HEK293 (cell line): ENCODE results near the gene TGM6.

Source experiments
- CTCF ChIA-PET: fragments of 350-600 bp; formaldehyde crosslinking; extraction: SDS; loops from one replicate; lab custom pipeline; 2021; ENCODE audit warnings: antibody characterized with exemption; lab: Yijun Ruan, JAX
- POLR2A ChIA-PET: fragments of 300-600 bp; formaldehyde crosslinking; extraction: SDS; loops from one replicate; lab custom pipeline; 2020; ENCODE audit warnings: antibody characterized with exemption, inconsistent platforms; lab: Yijun Ruan, JAX
- H3K27ac ChIP-seq: fragments of 200-500 bp; sonication (Bioruptor generic); 2 replicates; pipeline ENCODE4 v1.5.1; 2014; ENCODE audit warnings: low read depth, low read length, control low read depth, inconsistent platforms; ENCODE audit errors: extremely low read depth
- H3K36me3 ChIP-seq, 2 experiments: fragments of 200-500 bp in 1 of 2; sonication (Bioruptor generic) in 1 of 2; 1 replicate in 1 of 2; 2 replicates in 1 of 2; pipeline ENCODE4 v1.5.1; 2014 to 2017; ENCODE audit warnings: inconsistent platforms in 2 of 2, low read length in 2 of 2; ENCODE audit not compliant: control insufficient read depth in 2 of 2, insufficient read depth in 1 of 2
- H3K4me1 ChIP-seq: fragments of 200-500 bp; sonication (Bioruptor generic); 2 replicates; pipeline ENCODE4 v1.5.1; 2014; ENCODE audit warnings: mild to moderate bottlenecking, low read length, inconsistent platforms; ENCODE audit not compliant: control insufficient read depth, insufficient read depth
- H3K4me3 ChIP-seq: 2 replicates; pipeline ENCODE4 v1.5.1; 2011; ENCODE audit warnings: low read depth, mild to moderate bottlenecking, control low read depth, low read length, moderate library complexity
- H3K9me3 ChIP-seq: fragments of 200-500 bp; sonication (Bioruptor generic); 2 replicates; pipeline ENCODE4 v1.5.1; 2014; ENCODE audit warnings: low read depth, low read length, inconsistent platforms; ENCODE audit not compliant: control insufficient read depth, insufficient read depth
- KLF1 ChIP-seq: fragments of 450-650 bp; formaldehyde crosslinking; IDR thresholded peaks from 2 replicates; pipeline ENCODE4 v1.5.1; 2016; ENCODE audit warnings: missing biosample characterization, missing genetic modification characterization
- KLF16 ChIP-seq: fragments of 450-650 bp; formaldehyde crosslinking; IDR thresholded peaks from 2 replicates; pipeline ENCODE4 v1.5.1; 2017; ENCODE audit warnings: missing biosample characterization, missing genetic modification characterization
- RBAK ChIP-seq: fragments of 450-650 bp; formaldehyde crosslinking; IDR thresholded peaks from 2 replicates; pipeline ENCODE4 v1.5.1; 2016; ENCODE audit warnings: missing biosample characterization, missing genetic modification characterization
- ZBTB44 ChIP-seq: fragments of 450-650 bp; IDR thresholded peaks from 2 replicates; pipeline ENCODE4 v1.5.1; 2018; ENCODE audit warnings: missing biosample characterization, mild to moderate bottlenecking, missing genetic modification characterization
- ZFP37 ChIP-seq: fragments of 450-650 bp; formaldehyde crosslinking; IDR thresholded peaks from 2 replicates; pipeline ENCODE4 v1.5.1; 2016; ENCODE audit warnings: missing biosample characterization, missing genetic modification characterization
- ZNF133 ChIP-seq: fragments of 450-650 bp; formaldehyde crosslinking; IDR thresholded peaks from 2 replicates; pipeline ENCODE4 v1.5.1; 2016; ENCODE audit warnings: missing biosample characterization, missing genetic modification characterization
- ZNF146 ChIP-seq: fragments of 450-650 bp; formaldehyde crosslinking; IDR thresholded peaks from 2 replicates; pipeline ENCODE4 v1.5.1; 2016; ENCODE audit warnings: missing biosample characterization, missing genetic modification characterization
- ZNF155 ChIP-seq: fragments of 450-650 bp; formaldehyde crosslinking; IDR thresholded peaks from 2 replicates; pipeline ENCODE4 v1.5.1; 2016; ENCODE audit warnings: missing biosample characterization, missing genetic modification characterization
- ZNF202 ChIP-seq: fragments of 450-650 bp; formaldehyde crosslinking; IDR thresholded peaks from 2 replicates; pipeline ENCODE4 v1.5.1; 2016; ENCODE audit warnings: missing biosample characterization, missing genetic modification characterization, borderline replicate concordance
- ZNF548 ChIP-seq: fragments of 450-650 bp; formaldehyde crosslinking; IDR thresholded peaks from 2 replicates; pipeline ENCODE4 v1.5.1; 2016; ENCODE audit warnings: missing biosample characterization, missing genetic modification characterization
- ZNF549 ChIP-seq: fragments of 450-650 bp; IDR thresholded peaks from 2 replicates; pipeline ENCODE4 v1.5.1; 2018; ENCODE audit warnings: missing biosample characterization, missing genetic modification characterization, mild to moderate bottlenecking, inconsistent platforms, moderate library complexity
- ZNF600 ChIP-seq: fragments of 450-650 bp; formaldehyde crosslinking; IDR thresholded peaks from 2 replicates; pipeline ENCODE4 v1.5.1; 2016; ENCODE audit warnings: missing biosample characterization, missing genetic modification characterization
- ZNF639 ChIP-seq: fragments of 450-650 bp; formaldehyde crosslinking; IDR thresholded peaks from 2 replicates; pipeline ENCODE4 v1.5.1; 2016; ENCODE audit warnings: missing biosample characterization, missing genetic modification characterization
- ZNF776 ChIP-seq: fragments of 450-650 bp; formaldehyde crosslinking; IDR thresholded peaks from 2 replicates; pipeline ENCODE4 v1.5.0; 2017; ENCODE audit warnings: missing biosample characterization, missing genetic modification characterization, borderline replicate concordance
- ZNF792 ChIP-seq: fragments of 450-650 bp; formaldehyde crosslinking; IDR thresholded peaks from 2 replicates; pipeline ENCODE4 v1.5.1; 2016; ENCODE audit warnings: missing biosample characterization, missing genetic modification characterization
- ZNF843 ChIP-seq: fragments of 450-650 bp; formaldehyde crosslinking; IDR thresholded peaks from 2 replicates; pipeline ENCODE4 v1.5.1; 2016; ENCODE audit warnings: missing biosample characterization, missing genetic modification characterization
- TF ChIP-seq, protein P1 (sequence below): fragments of 450-650 bp; formaldehyde crosslinking; IDR thresholded peaks from 2 replicates; pipeline ENCODE4 v1.5.1; 2017; ENCODE audit warnings: missing biosample characterization, missing genetic modification characterization
- TF ChIP-seq, protein P2 (sequence below): fragments of 450-650 bp; formaldehyde crosslinking; IDR thresholded peaks from 2 replicates; pipeline ENCODE4 v1.5.1; 2016; ENCODE audit warnings: missing biosample characterization, missing genetic modification characterization, borderline replicate concordance
- TF ChIP-seq, protein P3 (sequence below): fragments of 450-650 bp; formaldehyde crosslinking; IDR thresholded peaks from 2 replicates; pipeline ENCODE4 v1.5.1; 2017; ENCODE audit warnings: missing biosample characterization, missing genetic modification characterization

Gene TGM6

DNA sequence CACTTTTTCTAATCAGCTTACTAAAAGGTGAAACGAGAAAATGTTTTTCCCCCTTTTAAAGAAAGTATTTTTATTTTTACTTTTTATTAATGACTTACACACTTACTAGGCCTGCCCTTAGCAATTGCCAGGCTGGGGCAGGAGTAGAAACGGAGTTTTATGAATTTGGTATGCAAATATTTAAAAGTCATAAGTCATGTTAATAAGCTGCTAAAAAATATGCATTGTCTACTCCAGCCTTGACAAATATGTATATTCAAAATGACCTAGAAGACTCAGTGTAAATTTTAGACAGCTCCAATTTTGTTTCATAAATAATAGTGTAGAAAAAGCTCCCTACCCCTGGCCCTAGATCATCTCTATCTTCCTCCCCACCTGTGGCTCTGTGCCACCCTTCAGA lies 17.5 kb upstream of the TGM6 start:
- Histone ChIP-seq H3K36me3 (no peaks in the 10 kb centered on the region), H3K9me3 (peaks cover 2% of the 10 kb centered on the region; the same call in 1 of the 2 replicates), H3K4me3 (no peak overlapping the region), H3K4me1 (no peaks in the 10 kb centered on the region), H3K27ac (no peak overlapping the region)
- TF ChIP-seq ZNF792 (tag by site-specific recombination) (no peak), ZNF639 (no peak), ZNF133 (tag by site-specific recombination) (no peak), KLF1 (tag by site-specific recombination) (no peak), ZNF155 (tag by site-specific recombination) (no peak), ZFP37 (tag by site-specific recombination) (no peak), ZNF549 (no peak), ZBTB44 (tag by site-specific recombination) (no peak), ZNF146 (tag by site-specific recombination) (no peak)
- TF ChIP-seq, protein P1, sequence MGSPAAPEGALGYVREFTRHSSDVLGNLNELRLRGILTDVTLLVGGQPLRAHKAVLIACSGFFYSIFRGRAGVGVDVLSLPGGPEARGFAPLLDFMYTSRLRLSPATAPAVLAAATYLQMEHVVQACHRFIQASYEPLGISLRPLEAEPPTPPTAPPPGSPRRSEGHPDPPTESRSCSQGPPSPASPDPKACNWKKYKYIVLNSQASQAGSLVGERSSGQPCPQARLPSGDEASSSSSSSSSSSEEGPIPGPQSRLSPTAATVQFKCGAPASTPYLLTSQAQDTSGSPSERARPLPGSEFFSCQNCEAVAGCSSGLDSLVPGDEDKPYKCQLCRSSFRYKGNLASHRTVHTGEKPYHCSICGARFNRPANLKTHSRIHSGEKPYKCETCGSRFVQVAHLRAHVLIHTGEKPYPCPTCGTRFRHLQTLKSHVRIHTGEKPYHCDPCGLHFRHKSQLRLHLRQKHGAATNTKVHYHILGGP (tag by site-specific recombination): no peak
- TF ChIP-seq, protein P2, sequence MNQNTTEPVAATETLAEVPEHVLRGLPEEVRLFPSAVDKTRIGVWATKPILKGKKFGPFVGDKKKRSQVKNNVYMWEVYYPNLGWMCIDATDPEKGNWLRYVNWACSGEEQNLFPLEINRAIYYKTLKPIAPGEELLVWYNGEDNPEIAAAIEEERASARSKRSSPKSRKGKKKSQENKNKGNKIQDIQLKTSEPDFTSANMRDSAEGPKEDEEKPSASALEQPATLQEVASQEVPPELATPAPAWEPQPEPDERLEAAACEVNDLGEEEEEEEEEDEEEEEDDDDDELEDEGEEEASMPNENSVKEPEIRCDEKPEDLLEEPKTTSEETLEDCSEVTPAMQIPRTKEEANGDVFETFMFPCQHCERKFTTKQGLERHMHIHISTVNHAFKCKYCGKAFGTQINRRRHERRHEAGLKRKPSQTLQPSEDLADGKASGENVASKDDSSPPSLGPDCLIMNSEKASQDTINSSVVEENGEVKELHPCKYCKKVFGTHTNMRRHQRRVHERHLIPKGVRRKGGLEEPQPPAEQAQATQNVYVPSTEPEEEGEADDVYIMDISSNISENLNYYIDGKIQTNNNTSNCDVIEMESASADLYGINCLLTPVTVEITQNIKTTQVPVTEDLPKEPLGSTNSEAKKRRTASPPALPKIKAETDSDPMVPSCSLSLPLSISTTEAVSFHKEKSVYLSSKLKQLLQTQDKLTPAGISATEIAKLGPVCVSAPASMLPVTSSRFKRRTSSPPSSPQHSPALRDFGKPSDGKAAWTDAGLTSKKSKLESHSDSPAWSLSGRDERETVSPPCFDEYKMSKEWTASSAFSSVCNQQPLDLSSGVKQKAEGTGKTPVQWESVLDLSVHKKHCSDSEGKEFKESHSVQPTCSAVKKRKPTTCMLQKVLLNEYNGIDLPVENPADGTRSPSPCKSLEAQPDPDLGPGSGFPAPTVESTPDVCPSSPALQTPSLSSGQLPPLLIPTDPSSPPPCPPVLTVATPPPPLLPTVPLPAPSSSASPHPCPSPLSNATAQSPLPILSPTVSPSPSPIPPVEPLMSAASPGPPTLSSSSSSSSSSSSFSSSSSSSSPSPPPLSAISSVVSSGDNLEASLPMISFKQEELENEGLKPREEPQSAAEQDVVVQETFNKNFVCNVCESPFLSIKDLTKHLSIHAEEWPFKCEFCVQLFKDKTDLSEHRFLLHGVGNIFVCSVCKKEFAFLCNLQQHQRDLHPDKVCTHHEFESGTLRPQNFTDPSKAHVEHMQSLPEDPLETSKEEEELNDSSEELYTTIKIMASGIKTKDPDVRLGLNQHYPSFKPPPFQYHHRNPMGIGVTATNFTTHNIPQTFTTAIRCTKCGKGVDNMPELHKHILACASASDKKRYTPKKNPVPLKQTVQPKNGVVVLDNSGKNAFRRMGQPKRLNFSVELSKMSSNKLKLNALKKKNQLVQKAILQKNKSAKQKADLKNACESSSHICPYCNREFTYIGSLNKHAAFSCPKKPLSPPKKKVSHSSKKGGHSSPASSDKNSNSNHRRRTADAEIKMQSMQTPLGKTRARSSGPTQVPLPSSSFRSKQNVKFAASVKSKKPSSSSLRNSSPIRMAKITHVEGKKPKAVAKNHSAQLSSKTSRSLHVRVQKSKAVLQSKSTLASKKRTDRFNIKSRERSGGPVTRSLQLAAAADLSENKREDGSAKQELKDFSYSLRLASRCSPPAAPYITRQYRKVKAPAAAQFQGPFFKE: no peak
- POLR2A ChIA-PET: no interaction called here
- CTCF ChIA-PET: interaction anchor here (0.6 to 1.9 kb wide), 4 partner anchors 14 to 746 kb away, joined by 3 to 5 read pairs (median 4); no protein-coding TSS in a partner anchor

- no peak overlapping the region for H3K27ac ChIP-seq
- ChIA-PET CTCF (interaction anchor here (0.6 to 1.9 kb wide), 3 partner anchors 15 to 42 kb away, joined by 3 to 5 read pairs (median 3); no protein-coding TSS in a partner anchor), POLR2A (no interaction called here)
- peaks cover 2% of the 10 kb centered on the region; the same call in 1 of the 2 replicates for H3K9me3 ChIP-seq
- no peaks in the 10 kb centered on the region for H3K36me3 ChIP-seq
- H3K4me3 ChIP-seq: no peak overlapping the region
- H3K4me1 ChIP-seq: no peaks in the 10 kb centered on the region
- TF ChIP-seq ZNF548 (no peak), ZNF639 (no peak), RBAK (tag by site-specific recombination) (no peak), KLF16 (tag by site-specific recombination) (no peak), ZNF202 (tag by site-specific recombination) (no peak), ZNF776 (tag by site-specific recombination) (no peak), ZNF843 (tag by site-specific recombination) (no peak), ZNF600 (tag by site-specific recombination) (no peak)
- TF ChIP-seq, protein P1 (tag by site-specific recombination): no peak
- TF ChIP-seq, protein P3, sequence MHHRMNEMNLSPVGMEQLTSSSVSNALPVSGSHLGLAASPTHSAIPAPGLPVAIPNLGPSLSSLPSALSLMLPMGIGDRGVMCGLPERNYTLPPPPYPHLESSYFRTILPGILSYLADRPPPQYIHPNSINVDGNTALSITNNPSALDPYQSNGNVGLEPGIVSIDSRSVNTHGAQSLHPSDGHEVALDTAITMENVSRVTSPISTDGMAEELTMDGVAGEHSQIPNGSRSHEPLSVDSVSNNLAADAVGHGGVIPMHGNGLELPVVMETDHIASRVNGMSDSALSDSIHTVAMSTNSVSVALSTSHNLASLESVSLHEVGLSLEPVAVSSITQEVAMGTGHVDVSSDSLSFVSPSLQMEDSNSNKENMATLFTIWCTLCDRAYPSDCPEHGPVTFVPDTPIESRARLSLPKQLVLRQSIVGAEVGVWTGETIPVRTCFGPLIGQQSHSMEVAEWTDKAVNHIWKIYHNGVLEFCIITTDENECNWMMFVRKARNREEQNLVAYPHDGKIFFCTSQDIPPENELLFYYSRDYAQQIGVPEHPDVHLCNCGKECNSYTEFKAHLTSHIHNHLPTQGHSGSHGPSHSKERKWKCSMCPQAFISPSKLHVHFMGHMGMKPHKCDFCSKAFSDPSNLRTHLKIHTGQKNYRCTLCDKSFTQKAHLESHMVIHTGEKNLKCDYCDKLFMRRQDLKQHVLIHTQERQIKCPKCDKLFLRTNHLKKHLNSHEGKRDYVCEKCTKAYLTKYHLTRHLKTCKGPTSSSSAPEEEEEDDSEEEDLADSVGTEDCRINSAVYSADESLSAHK (tag by site-specific recombination): no peak
Observed at GRCh38 chr20:2363587-2363986, 17.1 kb upstream of the TGM6 start.
